Stomach (tissue), 4 donors: ENCODE data around the gene TMEM147.

Experiments used
- POLR2AphosphoS5 ChIP-seq, 3 donors: sonication (generic); formaldehyde crosslinking; IDR thresholded peaks; one replicate each; pipeline ENCODE4 v1.6.1; 2016; ENCODE audit warnings: antibody characterized with exemption in 3 of 3
- TF ChIP-seq, protein P1 (sequence below), 7 experiments: fragments of 450-650 bp in 4 of 7; fragments of 200-600 bp in 3 of 7; sonication (generic) in 3 of 7; IDR thresholded peaks; one replicate each; pipeline ENCODE4 v1.5.1; 2016 to 2019; ENCODE audit warnings: antibody characterized with exemption in 7 of 7, control low read depth in 2 of 7, mild to moderate bottlenecking in 1 of 7

DNA sequence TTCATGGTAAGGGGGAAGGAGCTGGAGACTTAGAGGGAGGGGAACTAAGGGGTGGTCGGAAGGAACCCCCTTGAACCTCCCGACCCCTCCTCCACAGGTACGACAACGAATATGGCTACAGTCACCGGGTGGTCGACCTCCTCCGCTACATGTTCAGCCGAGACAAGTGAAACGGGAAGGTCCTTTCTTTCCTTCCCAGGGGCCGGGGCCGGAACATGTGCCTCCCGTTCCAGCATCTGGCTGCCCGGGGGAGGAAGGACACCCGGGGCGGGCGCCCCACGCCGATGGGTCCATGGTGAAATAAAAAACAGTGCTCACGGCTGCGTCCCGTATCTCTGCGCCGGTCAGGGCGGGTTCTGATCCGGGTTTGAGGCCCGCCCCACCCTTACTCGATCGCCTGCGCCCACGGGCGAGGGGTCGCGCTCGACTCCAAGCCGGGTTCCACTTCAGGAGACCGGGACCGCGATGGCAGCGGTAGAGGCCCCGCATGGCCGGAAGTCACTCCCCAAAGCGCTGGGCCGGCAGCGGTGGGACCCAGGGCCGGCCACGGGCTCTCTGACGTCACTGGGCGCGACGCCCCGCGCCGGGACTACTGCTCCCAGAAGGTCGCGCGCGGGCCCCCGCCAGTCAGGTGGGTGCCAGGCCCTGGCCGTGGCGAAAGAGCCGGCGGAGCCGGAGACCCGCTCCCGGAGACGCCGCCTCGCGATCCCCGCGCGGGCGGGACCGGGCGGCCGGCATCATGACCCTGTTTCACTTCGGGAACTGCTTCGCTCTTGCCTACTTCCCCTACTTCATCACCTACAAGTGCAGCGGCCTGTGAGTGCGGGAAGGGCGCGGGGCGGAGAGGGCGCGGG, at the start of gene TMEM147:
- TF ChIP-seq, protein P1, sequence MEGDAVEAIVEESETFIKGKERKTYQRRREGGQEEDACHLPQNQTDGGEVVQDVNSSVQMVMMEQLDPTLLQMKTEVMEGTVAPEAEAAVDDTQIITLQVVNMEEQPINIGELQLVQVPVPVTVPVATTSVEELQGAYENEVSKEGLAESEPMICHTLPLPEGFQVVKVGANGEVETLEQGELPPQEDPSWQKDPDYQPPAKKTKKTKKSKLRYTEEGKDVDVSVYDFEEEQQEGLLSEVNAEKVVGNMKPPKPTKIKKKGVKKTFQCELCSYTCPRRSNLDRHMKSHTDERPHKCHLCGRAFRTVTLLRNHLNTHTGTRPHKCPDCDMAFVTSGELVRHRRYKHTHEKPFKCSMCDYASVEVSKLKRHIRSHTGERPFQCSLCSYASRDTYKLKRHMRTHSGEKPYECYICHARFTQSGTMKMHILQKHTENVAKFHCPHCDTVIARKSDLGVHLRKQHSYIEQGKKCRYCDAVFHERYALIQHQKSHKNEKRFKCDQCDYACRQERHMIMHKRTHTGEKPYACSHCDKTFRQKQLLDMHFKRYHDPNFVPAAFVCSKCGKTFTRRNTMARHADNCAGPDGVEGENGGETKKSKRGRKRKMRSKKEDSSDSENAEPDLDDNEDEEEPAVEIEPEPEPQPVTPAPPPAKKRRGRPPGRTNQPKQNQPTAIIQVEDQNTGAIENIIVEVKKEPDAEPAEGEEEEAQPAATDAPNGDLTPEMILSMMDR (IDR thresholded peaks at IDR 0.05) = no peak
- TF ChIP-seq POLR2AphosphoS5 (IDR thresholded peaks at IDR 0.05) = peak; percentile 82 to 86 (median 83)
